Right atrium auricular region (tissue), 2 donors: ENCODE results near the gene PRR29. TPM values are rescaled to one million over a fixed set of nuclear protein-coding genes. Genes with fewer than 3 reads are reported as not detected.
A peak's percentile ranks its signal among the peaks of the same experiment; 100 is the strongest.
"Not testable (repeated sequence)": the region's sequence is repeated elsewhere in the genome, so short reads cannot be mapped to it uniquely, and the experiment has no call there.

ENCODE experiments used
- DNase-seq: peaks from one replicate; pipeline ENCODE4 v3.0.0-alpha.2; 2019; ENCODE audit warnings: low spot score
- H3K27ac ChIP-seq, 2 donors: fragments of 200-600 bp; sonication (generic); 1 replicate in 1 of 2; 2 replicates in 1 of 2; pipeline ENCODE4 v1.5.1; 2016 to 2019
- H3K27me3 ChIP-seq, 2 donors: fragments of 200-600 bp; sonication (generic); one replicate each; pipeline versions ENCODE4 v1.5.1 to v1.6.0; 2017 to 2019
- H3K36me3 ChIP-seq: fragments of 200-600 bp; sonication (generic); one replicate; pipeline ENCODE4 v1.5.1; 2016
- H3K4me1 ChIP-seq, 2 donors: fragments of 200-600 bp; sonication (generic); one replicate each; pipeline versions ENCODE4 v1.5.1 to v1.6.0; 2017 to 2019
- H3K4me3 ChIP-seq, 2 donors: fragments of 200-600 bp; sonication (generic); 1 replicate in 1 of 2; 2 replicates in 1 of 2; pipeline ENCODE4 v1.5.1; 2017 to 2019; ENCODE audit warnings: mild to moderate bottlenecking in 1 of 2, moderate library complexity in 1 of 2
- H3K9me3 ChIP-seq, 2 donors: fragments of 200-600 bp; sonication (generic); one replicate each; pipeline ENCODE4 v1.5.1; 2019
- CTCF ChIP-seq, 2 donors: fragments of 200-600 bp; sonication (generic); IDR thresholded peaks; one replicate each; pipeline ENCODE4 v1.5.1; 2019; ENCODE audit warnings: antibody characterized with exemption in 2 of 2
- total RNA-seq, 2 donors: library from RNA; depleted of rRNA; stranded (reverse); fragments of >200 nt; gene quantifications; one replicate each; pipeline ENCODE4 v1.1.0, GENCODE V29; 2016

The PRR29 gene
- total RNA-seq, 2 donors from 2014 or later, result 0.08 TPM; not detected in 1

GRCh38 chr17:63975541-63976092 is 22.5 kb upstream of the PRR29 start:
- Histone ChIP-seq H3K9me3 (no peaks in the 10 kb centered on the region), H3K27ac (no peak overlapping the region), H3K27me3 (no peaks in the 10 kb centered on the region), H3K4me3 (no peak overlapping the region), H3K36me3 (no peaks in the 10 kb centered on the region), H3K4me1 (peaks cover 0 to 35% of the 10 kb centered on the region in 2 donors)
- DNase-seq, result no peak
- no peak for TF ChIP-seq CTCF (IDR thresholded peaks at IDR 0.05)

GRCh38 chr17:63976702-63977101 is 21.4 kb upstream of the PRR29 start:
- peaks cover 0 to 42% of the 10 kb centered on the region in 2 donors for H3K4me1 ChIP-seq
- H3K9me3 ChIP-seq, result no peaks in the 10 kb centered on the region
- no peaks in the 10 kb centered on the region for H3K27me3 ChIP-seq
- DNase-seq, result no peak
- H3K36me3 ChIP-seq, result no peaks in the 10 kb centered on the region
- no peak overlapping the region for H3K4me3 ChIP-seq
- no peak for TF ChIP-seq CTCF (IDR thresholded peaks at IDR 0.05)
- no peak overlapping the region for H3K27ac ChIP-seq

- no peaks in the 10 kb centered on the region for H3K36me3 ChIP-seq
- TF ChIP-seq CTCF (IDR thresholded peaks at IDR 0.05), result no peak
- H3K27ac ChIP-seq, result peak overlapping the region; percentile 39 to 63
- H3K27me3 ChIP-seq, result no peaks in the 10 kb centered on the region
- H3K9me3 ChIP-seq, result no peaks in the 10 kb centered on the region
- no peak for DNase-seq
- H3K4me1 ChIP-seq, result peaks cover 0 to 50% of the 10 kb centered on the region in 2 donors
- no peak overlapping the region for H3K4me3 ChIP-seq
Observed at GRCh38 chr17:63978272-63979200, 19.6 kb upstream of the PRR29 start.

DNA sequence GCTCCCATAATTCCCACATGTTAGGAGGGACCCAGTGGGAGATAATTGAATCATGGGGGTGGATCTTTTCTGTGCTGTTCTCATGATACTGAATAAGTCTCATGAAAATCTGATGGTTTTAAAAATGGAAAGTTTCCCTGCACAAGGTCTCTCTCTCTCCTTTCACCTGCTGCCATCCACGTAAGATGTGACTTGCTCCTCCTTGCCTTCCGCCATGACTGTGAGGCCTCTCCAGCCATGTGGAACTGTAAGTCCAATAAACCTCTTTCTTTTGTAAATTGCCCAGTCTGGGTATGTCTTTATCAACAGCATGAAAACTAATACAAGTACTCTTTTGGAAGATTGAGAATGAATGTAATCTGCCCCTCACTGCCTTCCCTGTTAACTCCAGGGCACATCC is 15.5 kb upstream of the PRR29 start:
- Histone ChIP-seq H3K27ac (peak overlapping the region; percentile 33 to 47), H3K4me1 (peaks cover 0 to 74% of the 10 kb centered on the region in 2 donors)
- DNase-seq, H3K4me3 ChIP-seq, H3K27me3 ChIP-seq, H3K9me3 ChIP-seq, H3K36me3 ChIP-seq: not testable (repeated sequence)

- peaks cover 0 to 80% of the 10 kb centered on the region in 2 donors for H3K4me1 ChIP-seq
- TF ChIP-seq CTCF (IDR thresholded peaks at IDR 0.05), result no peak
- H3K36me3 ChIP-seq, result no peaks in the 10 kb centered on the region
- no peak overlapping the region for H3K4me3 ChIP-seq
- no peaks in the 10 kb centered on the region for H3K9me3 ChIP-seq
- no peaks in the 10 kb centered on the region for H3K27me3 ChIP-seq
- DNase-seq, result no peak
- H3K27ac ChIP-seq, result peak overlapping the region; percentile 47 to 64
Observed at GRCh38 chr17:63983320-63983719, 14.8 kb upstream of the PRR29 start.

- H3K4me1 ChIP-seq, result peaks cover 0 to 83% of the 10 kb centered on the region in 2 donors
- no peak overlapping the region for H3K4me3 ChIP-seq
- H3K27me3 ChIP-seq, result no peaks in the 10 kb centered on the region
- no peaks in the 10 kb centered on the region for H3K9me3 ChIP-seq
- TF ChIP-seq CTCF (IDR thresholded peaks at IDR 0.05), result no peak
- no peaks in the 10 kb centered on the region for H3K36me3 ChIP-seq
- no peak for DNase-seq
- peak overlapping the region; percentile 47 to 64 for H3K27ac ChIP-seq
Observed at GRCh38 chr17:63984236-63984635, 13.9 kb upstream of the PRR29 start.
